Measurements from ENCODE around the gene PI4KB.

PI4KB gene

DNA sequence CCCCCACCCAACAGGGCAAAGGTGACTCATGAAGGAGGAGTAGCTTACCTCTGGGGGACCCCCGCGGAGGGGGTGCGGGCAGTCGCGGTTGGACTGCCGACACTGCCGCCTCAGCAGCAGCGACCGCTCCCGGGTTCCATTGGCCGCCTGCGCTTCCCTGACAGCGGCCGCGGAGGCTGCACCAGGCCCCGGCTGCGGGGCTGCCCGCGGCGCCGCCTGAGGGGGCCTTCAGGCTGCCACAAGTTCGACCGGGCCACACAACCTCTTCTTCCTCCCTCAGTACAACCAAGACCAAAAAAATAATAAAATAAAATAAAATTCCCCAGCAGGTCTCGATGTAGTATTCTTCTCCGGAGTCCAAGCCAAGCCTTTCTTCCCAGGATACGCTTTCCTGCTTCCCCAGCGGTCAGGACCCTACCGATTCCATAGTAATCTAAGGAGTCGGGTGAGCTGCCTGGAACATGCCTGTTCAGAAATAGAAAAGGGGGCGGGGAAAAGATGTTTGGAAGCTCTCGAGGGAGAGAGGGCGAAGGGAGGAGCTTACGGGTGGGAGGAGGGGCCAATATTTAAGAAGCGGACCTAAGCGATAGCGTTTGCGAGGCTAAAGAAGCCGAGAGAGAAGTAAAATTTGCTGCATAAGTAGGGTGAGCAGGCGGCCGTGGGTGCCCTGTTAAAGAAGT lies at the start of gene PI4KB:
PI4KB (minus strand) TSS at position 194 of the 680 bp plus-strand sequence. CDS start 10,935 bp downstream, outside the sequence.
- Histone ChIP-seq H3K4me2 (ENCODE audit: low read length) (peak within 1 kb of the TSS; percentile 98), H3K9ac (no peak within 1 kb of the TSS), H3K27ac (peak within 1 kb of the TSS; percentile 94), H2AFZ (peak within 1 kb of the TSS; percentile 92), H3K4me3 (ENCODE audit: low read depth, low read length) (peak within 1 kb of the TSS; percentile 84), H3K9me3 (ENCODE audit: control insufficient read depth, low read length) (no peaks in the 10 kb centered on the region), H3K4me1 (no peaks in the 10 kb centered on the region), H3K36me3 (ENCODE audit: control insufficient read depth, insufficient read depth, low read length) (peaks cover 2% of the 10 kb centered on the region), H3K79me2 (peaks cover 8% of the 10 kb centered on the region), H3K27me3 (ENCODE audit: control insufficient read depth, insufficient read depth, low read length) (no peaks in the 10 kb centered on the region)
- TF ChIP-seq, protein P1, sequence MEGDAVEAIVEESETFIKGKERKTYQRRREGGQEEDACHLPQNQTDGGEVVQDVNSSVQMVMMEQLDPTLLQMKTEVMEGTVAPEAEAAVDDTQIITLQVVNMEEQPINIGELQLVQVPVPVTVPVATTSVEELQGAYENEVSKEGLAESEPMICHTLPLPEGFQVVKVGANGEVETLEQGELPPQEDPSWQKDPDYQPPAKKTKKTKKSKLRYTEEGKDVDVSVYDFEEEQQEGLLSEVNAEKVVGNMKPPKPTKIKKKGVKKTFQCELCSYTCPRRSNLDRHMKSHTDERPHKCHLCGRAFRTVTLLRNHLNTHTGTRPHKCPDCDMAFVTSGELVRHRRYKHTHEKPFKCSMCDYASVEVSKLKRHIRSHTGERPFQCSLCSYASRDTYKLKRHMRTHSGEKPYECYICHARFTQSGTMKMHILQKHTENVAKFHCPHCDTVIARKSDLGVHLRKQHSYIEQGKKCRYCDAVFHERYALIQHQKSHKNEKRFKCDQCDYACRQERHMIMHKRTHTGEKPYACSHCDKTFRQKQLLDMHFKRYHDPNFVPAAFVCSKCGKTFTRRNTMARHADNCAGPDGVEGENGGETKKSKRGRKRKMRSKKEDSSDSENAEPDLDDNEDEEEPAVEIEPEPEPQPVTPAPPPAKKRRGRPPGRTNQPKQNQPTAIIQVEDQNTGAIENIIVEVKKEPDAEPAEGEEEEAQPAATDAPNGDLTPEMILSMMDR (IDR thresholded peaks at IDR 0.05) = no peak

DNA sequence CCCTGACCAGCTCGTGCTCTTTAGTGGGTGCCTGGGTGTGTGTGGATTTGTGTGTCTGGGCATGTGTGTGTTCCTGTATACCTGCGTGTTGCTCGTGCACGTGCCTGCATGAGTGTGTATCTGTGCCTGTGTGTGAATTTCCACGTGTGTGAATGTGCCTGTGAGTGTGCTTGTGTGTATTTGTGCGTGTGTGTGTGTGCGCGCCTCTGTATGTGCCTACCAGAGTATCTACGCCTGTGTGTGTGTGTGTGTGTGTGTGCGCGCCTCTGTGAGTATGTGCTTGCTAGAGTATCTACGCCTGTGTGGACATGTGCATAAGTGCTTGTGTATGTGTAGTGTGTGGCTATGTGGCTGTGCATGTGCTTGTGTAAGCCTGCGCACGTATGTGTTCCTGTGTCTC lies 46.0 kb upstream of the PI4KB start:
- H3K4me3 ChIP-seq (ENCODE audit: low read depth, low read length) = no peak overlapping the region
- H3K27ac ChIP-seq = no peak overlapping the region
- TF ChIP-seq, protein P1 (IDR thresholded peaks at IDR 0.05) = no peak

DNA sequence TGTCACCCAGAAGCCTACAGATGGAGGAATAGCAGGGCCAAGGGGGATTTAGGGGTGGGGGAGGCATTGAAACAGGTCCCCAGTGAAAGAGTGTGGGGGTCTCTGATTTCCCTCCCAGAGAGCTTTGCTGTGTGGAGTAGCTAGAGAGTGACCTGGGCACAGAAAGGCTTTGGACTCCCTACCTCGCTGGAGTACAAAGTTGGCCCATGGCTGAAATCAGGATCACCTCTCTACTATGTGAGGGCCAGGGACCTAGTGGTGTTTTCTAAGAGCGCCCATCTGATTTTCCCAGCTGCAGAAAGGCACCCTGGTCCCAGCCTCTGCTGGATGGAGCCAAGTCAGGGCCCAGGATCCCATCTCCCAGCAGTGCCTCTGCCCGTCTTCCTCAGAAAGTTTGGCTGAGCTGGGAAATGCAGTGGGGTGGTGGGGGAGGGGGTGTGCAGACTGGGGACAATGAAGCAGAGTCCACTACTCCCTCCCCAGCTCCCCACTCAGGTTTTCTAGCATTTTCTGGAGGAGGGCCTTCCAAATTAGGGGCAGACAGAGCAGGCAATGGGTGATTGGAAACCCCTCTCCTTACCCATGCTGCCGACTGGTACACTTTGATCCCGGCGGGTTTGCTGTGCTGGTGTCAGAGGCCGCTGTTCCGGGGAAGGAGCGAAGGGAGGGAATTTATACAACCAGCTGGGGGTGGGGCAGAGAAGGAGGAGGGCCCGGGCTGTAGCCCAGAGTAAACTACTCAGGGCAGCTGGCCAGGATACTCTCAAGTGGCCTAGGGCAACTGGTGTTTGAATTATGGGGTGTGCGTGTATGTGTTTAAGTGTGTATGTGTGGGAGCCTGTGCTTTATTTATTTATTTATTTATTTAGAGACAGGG lies 45.1 kb upstream of the PI4KB start, which contains the start of gene SELENBP1:
SELENBP1 (minus strand) TSS at position 648 of the 877 bp plus-strand sequence; CDS start at position 584, 64 bp downstream.
- H3K9ac ChIP-seq = no peak within 1 kb of the TSS
- peak within 1 kb of the TSS; percentile 66 for H3K4me2 ChIP-seq (ENCODE audit: low read length)
- H3K27me3 ChIP-seq (ENCODE audit: control insufficient read depth, insufficient read depth, low read length) = no peaks in the 10 kb centered on the region
- no peaks in the 10 kb centered on the region for H3K9me3 ChIP-seq (ENCODE audit: control insufficient read depth, low read length)
- peaks cover 6% of the 10 kb centered on the region for H3K4me1 ChIP-seq
- H3K36me3 ChIP-seq (ENCODE audit: control insufficient read depth, insufficient read depth, low read length) = no peaks in the 10 kb centered on the region
- TF ChIP-seq, protein P1 (IDR thresholded peaks at IDR 0.05) = no peak
- peak within 1 kb of the TSS; percentile 45 for H3K4me3 ChIP-seq (ENCODE audit: low read depth, low read length)
- no peaks in the 10 kb centered on the region for H3K79me2 ChIP-seq
- H3K27ac ChIP-seq = peak within 1 kb of the TSS; percentile 56
- H2AFZ ChIP-seq = peak within 1 kb of the TSS; percentile 51

More for the DNA sequence above, 46.0 kb upstream of the PI4KB start:
- no peak overlapping the region for H3K4me2 ChIP-seq (ENCODE audit: low read length)
- no peaks in the 10 kb centered on the region for H3K9me3 ChIP-seq (ENCODE audit: control insufficient read depth, low read length)
- H3K27me3 ChIP-seq (ENCODE audit: control insufficient read depth, insufficient read depth, low read length) = no peaks in the 10 kb centered on the region
- H2AFZ ChIP-seq = no peak overlapping the region
- H3K4me1 ChIP-seq = peaks cover 6% of the 10 kb centered on the region
- H3K36me3 ChIP-seq (ENCODE audit: control insufficient read depth, insufficient read depth, low read length) = no peaks in the 10 kb centered on the region
- no peaks in the 10 kb centered on the region for H3K79me2 ChIP-seq
- no peak overlapping the region for H3K9ac ChIP-seq

DNA sequence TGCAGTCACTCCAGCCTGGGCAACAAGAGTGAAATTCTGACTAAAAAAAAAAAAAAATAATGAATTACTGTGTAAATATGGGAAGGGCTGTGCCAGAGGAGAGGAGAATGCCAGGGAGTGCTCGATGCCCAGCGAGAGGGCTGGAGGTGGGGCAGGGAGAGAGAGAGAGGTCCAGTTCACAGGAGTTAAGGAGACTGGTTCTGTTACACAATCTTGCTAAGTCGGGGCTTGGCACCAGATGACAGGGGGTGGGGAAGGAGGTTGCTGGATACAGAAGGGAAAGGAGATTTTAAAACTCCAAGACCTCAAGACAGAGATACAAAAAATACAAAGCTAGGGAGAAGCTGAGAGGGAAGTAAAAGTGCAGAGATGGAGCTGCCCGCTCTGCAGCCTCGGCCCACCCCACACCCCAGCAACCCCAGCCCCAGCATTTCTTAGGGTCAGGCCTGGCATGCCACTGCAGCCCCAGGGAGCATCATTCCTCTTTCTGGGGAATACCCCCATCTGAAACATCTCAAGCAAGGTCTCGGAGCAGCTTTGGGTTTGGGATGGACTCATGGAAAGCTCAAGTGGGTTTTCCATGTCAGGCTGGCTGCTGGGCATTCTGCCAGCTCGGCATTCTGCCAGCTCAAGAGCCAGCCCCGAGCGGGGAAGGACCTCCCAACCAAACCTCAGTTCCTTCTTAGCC lies 44.3 kb upstream of the PI4KB start:
- peaks cover 6% of the 10 kb centered on the region for H3K4me1 ChIP-seq
- TF ChIP-seq, protein P1 (IDR thresholded peaks at IDR 0.05) = no peak

More for the DNA sequence above, 44.3 kb upstream of the PI4KB start:
- no peak overlapping the region for H3K9ac ChIP-seq
- peak overlapping the region; percentile 51 for H2AFZ ChIP-seq
- no peaks in the 10 kb centered on the region for H3K9me3 ChIP-seq (ENCODE audit: control insufficient read depth, low read length)
- no peaks in the 10 kb centered on the region for H3K27me3 ChIP-seq (ENCODE audit: control insufficient read depth, insufficient read depth, low read length)
- no peaks in the 10 kb centered on the region for H3K36me3 ChIP-seq (ENCODE audit: control insufficient read depth, insufficient read depth, low read length)
- H3K4me3 ChIP-seq (ENCODE audit: low read depth, low read length) = no peak overlapping the region
- peak overlapping the region; percentile 56 for H3K27ac ChIP-seq
- H3K4me2 ChIP-seq (ENCODE audit: low read length) = peak overlapping the region; percentile 43
- H3K79me2 ChIP-seq = no peaks in the 10 kb centered on the region

Data from parathyroid adenoma (tissue), 2 donors.